Ishikawa (cell line): Measurements from ENCODE around the gene KLHL34.

Source experiments
- CEBPB ChIP-seq: IDR thresholded peaks from 2 replicates; pipeline ENCODE4 v1.6.1; 2012
- CREB1 ChIP-seq: IDR thresholded peaks from 2 replicates; pipeline ENCODE4 v1.6.1; 2012; ENCODE audit warnings: low read depth
- EGR1 ChIP-seq: IDR thresholded peaks from 2 replicates; pipeline ENCODE4 v1.6.1; 2012
- EP300 ChIP-seq: IDR thresholded peaks from 2 replicates; pipeline ENCODE4 v1.6.1; 2012; ENCODE audit warnings: borderline replicate concordance
- FOXM1 ChIP-seq: IDR thresholded peaks from 2 replicates; pipeline ENCODE4 v1.6.1; 2012; ENCODE audit warnings: low read depth, borderline replicate concordance
- MAX ChIP-seq: IDR thresholded peaks from 2 replicates; pipeline ENCODE4 v1.6.1; 2012
- NFIC ChIP-seq: IDR thresholded peaks from 2 replicates; pipeline ENCODE4 v1.6.1; 2012
- RAD21 ChIP-seq: IDR thresholded peaks from 2 replicates; pipeline ENCODE4 v1.6.1; 2012; ENCODE audit warnings: low read depth
- REST ChIP-seq: IDR thresholded peaks from 2 replicates; pipeline ENCODE4 v1.6.1; 2012; ENCODE audit warnings: low read depth, mild to moderate bottlenecking
- TAF1 ChIP-seq: IDR thresholded peaks from 2 replicates; pipeline ENCODE4 v1.6.1; 2012; ENCODE audit warnings: low read depth, mild to moderate bottlenecking
- TCF12 ChIP-seq: IDR thresholded peaks from 2 replicates; pipeline ENCODE4 v1.6.1; 2012; ENCODE audit warnings: low read depth
- TEAD4 ChIP-seq: IDR thresholded peaks from 2 replicates; pipeline ENCODE4 v1.6.1; 2012
- USF1 ChIP-seq: IDR thresholded peaks from 2 replicates; pipeline ENCODE4 v1.6.1; 2012
- YY1 ChIP-seq: IDR thresholded peaks from 2 replicates; pipeline ENCODE4 v1.6.1; 2012; ENCODE audit warnings: low read depth
- ZBTB7A ChIP-seq: IDR thresholded peaks from 2 replicates; pipeline ENCODE4 v1.6.1; 2012; ENCODE audit warnings: low read depth

Gene KLHL34

GRCh38 chrX:21666679-21667078 lies 8.5 kb upstream of the KLHL34 start:
- TF ChIP-seq TEAD4: no peak
- no peak for TF ChIP-seq NFIC
- no peak for TF ChIP-seq TAF1
- no peak for TF ChIP-seq EP300
- no peak for TF ChIP-seq FOXM1
- no peak for TF ChIP-seq RAD21
- TF ChIP-seq ZBTB7A: no peak
- TF ChIP-seq EGR1: no peak
- no peak for TF ChIP-seq TCF12

GRCh38 chrX:21666252-21666651 lies 8.1 kb upstream of the KLHL34 start:
- TF ChIP-seq CREB1 (no peak), TCF12 (no peak), YY1 (no peak), RAD21 (no peak), EGR1 (no peak), NFIC (no peak), EP300 (no peak), FOXM1 (no peak), TAF1 (no peak), MAX (no peak), ZBTB7A (no peak), TEAD4 (no peak), CEBPB (no peak), USF1 (no peak), REST (no peak)

GRCh38 chrX:21662761-21663160 lies 4.6 kb upstream of the KLHL34 start:
- TF ChIP-seq FOXM1 (no peak), RAD21 (no peak), TAF1 (no peak), REST (no peak), EGR1 (no peak), NFIC (no peak), EP300 (no peak), USF1 (no peak), CEBPB (no peak), CREB1 (no peak), ZBTB7A (no peak)

GRCh38 chrX:21661316-21661715 lies 3.2 kb upstream of the KLHL34 start:
- no peak for TF ChIP-seq EGR1
- no peak for TF ChIP-seq REST
- TF ChIP-seq USF1: no peak
- TF ChIP-seq YY1: no peak
- TF ChIP-seq TAF1: no peak
- TF ChIP-seq MAX: no peak
- no peak for TF ChIP-seq CEBPB
- TF ChIP-seq TEAD4: no peak
- no peak for TF ChIP-seq NFIC
- no peak for TF ChIP-seq ZBTB7A
- no peak for TF ChIP-seq TCF12

- no peak for TF ChIP-seq TEAD4
- TF ChIP-seq EP300: no peak
- no peak for TF ChIP-seq REST
- TF ChIP-seq EGR1: no peak
- no peak for TF ChIP-seq TAF1
- TF ChIP-seq TCF12: no peak
- TF ChIP-seq CEBPB: no peak
- TF ChIP-seq NFIC: no peak
- no peak for TF ChIP-seq USF1
- no peak for TF ChIP-seq YY1
- no peak for TF ChIP-seq FOXM1
- TF ChIP-seq MAX: no peak
Measured at GRCh38 chrX:21660156-21660555, 2.0 kb upstream of the KLHL34 start.
